ENCODE measurements around the gene NAT10. TPM values are rescaled to one million over a fixed set of nuclear protein-coding genes. Genes with fewer than 3 reads are reported as not detected.

The NAT10 gene
- total RNA-seq, 1 experiment from 2014 or later, result 91.4 TPM

GRCh38 chr11:34182921-34183685 is 77.7 kb downstream of the NAT10 start:
- Histone ChIP-seq H3K27me3 (replicated peaks; ENCODE audit: control insufficient read depth, insufficient read depth, low read length) (no peaks in the 10 kb centered on the region), H3K4me3 (ENCODE audit: low read depth, low read length) (no peak overlapping the region), H3K9me3 (no peaks in the 10 kb centered on the region), H3K4me1 (no peaks in the 10 kb centered on the region), H3K36me3 (ENCODE audit: control insufficient read depth, insufficient read depth, low read length) (no peaks in the 10 kb centered on the region)
- TF ChIP-seq CTCF (IDR thresholded peaks at IDR 0.05; ENCODE audit: insufficient read depth in 1 of 2, low read depth in 1 of 2, low read length in 1 of 2, severe bottlenecking in 1 of 2, unreplicated experiment in 1 of 2), result no peak
- no peak for DNase-seq
- ChIA-PET CTCF (interaction anchor here (1.2 kb wide), 1 partner anchor 9 kb away, joined by 5 read pairs; no protein-coding TSS in a partner anchor), POLR2A (no interaction called here)
- no TSS peak for BruUV-seq (replicated peaks)
- H3K36me3 Mint-ChIP-seq (ENCODE audit: insufficient read depth, unreplicated experiment), result no peaks in the 10 kb centered on the region
- intact Hi-C loops (cut with micrococcal nuclease; ENCODE audit: unreplicated experiment), result no loop called here
- no peak overlapping the region for H3K4me3 Mint-ChIP-seq (ENCODE audit: unreplicated experiment)
- no peak overlapping the region for H3K27ac Mint-ChIP-seq (ENCODE audit: unreplicated experiment)
- no peaks in the 10 kb centered on the region for H3K27me3 Mint-ChIP-seq (ENCODE audit: insufficient read depth, unreplicated experiment)
- no peaks in the 10 kb centered on the region for H3K9me3 Mint-ChIP-seq (ENCODE audit: unreplicated experiment)
- peaks cover under 1% of the 10 kb centered on the region for H3K4me1 Mint-ChIP-seq (ENCODE audit: low read depth, unreplicated experiment)

- intact Hi-C loops (cut with micrococcal nuclease; ENCODE audit: unreplicated experiment), result no loop called here
- Mint-ChIP-seq H3K4me1 (ENCODE audit: low read depth, unreplicated experiment) (peaks cover 7% of the 10 kb centered on the region), H3K9me3 (ENCODE audit: unreplicated experiment) (no peaks in the 10 kb centered on the region), H3K4me3 (ENCODE audit: unreplicated experiment) (no peak overlapping the region), H3K27me3 (ENCODE audit: insufficient read depth, unreplicated experiment) (no peaks in the 10 kb centered on the region), H3K36me3 (ENCODE audit: insufficient read depth, unreplicated experiment) (no peaks in the 10 kb centered on the region), H3K27ac (ENCODE audit: unreplicated experiment) (no peak overlapping the region)
- H3K27me3 ChIP-seq (replicated peaks; ENCODE audit: control insufficient read depth, insufficient read depth, low read length), result no peaks in the 10 kb centered on the region
- no peaks in the 10 kb centered on the region for H3K36me3 ChIP-seq (ENCODE audit: control insufficient read depth, insufficient read depth, low read length)
- H3K9me3 ChIP-seq, result no peaks in the 10 kb centered on the region
- no peak for DNase-seq
- no peak for TF ChIP-seq CTCF (IDR thresholded peaks at IDR 0.05; ENCODE audit: insufficient read depth in 1 of 2, low read depth in 1 of 2, low read length in 1 of 2, severe bottlenecking in 1 of 2, unreplicated experiment in 1 of 2)
- ChIA-PET POLR2A (no interaction called here), CTCF (interaction anchor here (0.9 to 1.2 kb wide), 2 partner anchors 10 to 173 kb away, joined by 3 to 6 read pairs; partner anchors contain the start of gene ABTB2)
- H3K4me1 ChIP-seq, result no peaks in the 10 kb centered on the region
- BruUV-seq (replicated peaks), result no TSS peak
- H3K4me3 ChIP-seq (ENCODE audit: low read depth, low read length), result no peak overlapping the region
Measured at GRCh38 chr11:34183848-34184391, 78.5 kb downstream of the NAT10 start.

- H3K4me3 ChIP-seq (ENCODE audit: low read depth, low read length), result no peak overlapping the region
- H3K4me3 Mint-ChIP-seq (ENCODE audit: unreplicated experiment), result no peak overlapping the region
- no peaks in the 10 kb centered on the region for H3K27me3 ChIP-seq (replicated peaks; ENCODE audit: control insufficient read depth, insufficient read depth, low read length)
- ChIA-PET CTCF (interaction anchor here (0.9 to 1.2 kb wide), 2 partner anchors 10 to 173 kb away, joined by 3 to 6 read pairs; partner anchors contain the start of gene ABTB2), POLR2A (no interaction called here)
- H3K36me3 Mint-ChIP-seq (ENCODE audit: insufficient read depth, unreplicated experiment), result no peaks in the 10 kb centered on the region
- no peaks in the 10 kb centered on the region for H3K4me1 ChIP-seq
- no peak overlapping the region for H3K27ac Mint-ChIP-seq (ENCODE audit: unreplicated experiment)
- no TSS peak for BruUV-seq (replicated peaks)
- intact Hi-C loops (cut with micrococcal nuclease; ENCODE audit: unreplicated experiment), result no loop called here
- TF ChIP-seq CTCF (IDR thresholded peaks at IDR 0.05; ENCODE audit: insufficient read depth in 1 of 2, low read depth in 1 of 2, low read length in 1 of 2, severe bottlenecking in 1 of 2, unreplicated experiment in 1 of 2), result no peak
- H3K9me3 ChIP-seq, result no peaks in the 10 kb centered on the region
- no peak for DNase-seq
- peaks cover 7% of the 10 kb centered on the region for H3K4me1 Mint-ChIP-seq (ENCODE audit: low read depth, unreplicated experiment)
- no peaks in the 10 kb centered on the region for H3K27me3 Mint-ChIP-seq (ENCODE audit: insufficient read depth, unreplicated experiment)
- H3K36me3 ChIP-seq (ENCODE audit: control insufficient read depth, insufficient read depth, low read length), result no peaks in the 10 kb centered on the region
- H3K9me3 Mint-ChIP-seq (ENCODE audit: unreplicated experiment), result no peaks in the 10 kb centered on the region
Measured at GRCh38 chr11:34184505-34185015, 79.1 kb downstream of the NAT10 start.

Data from Caco-2 (cell line).